ENCODE data around the gene CAST. TPM values are rescaled to one million over a fixed set of nuclear protein-coding genes. Genes with fewer than 3 reads are reported as not detected.
A peak's percentile ranks its signal among the peaks of the same experiment; 100 is the strongest.
"Not testable (repeated sequence)": the region's sequence is repeated elsewhere in the genome, so short reads cannot be mapped to it uniquely, and the experiment has no call there.

Gene CAST
- total RNA-seq, 4 donors from 2014 or later: 324 to 489 (median 375) TPM

GRCh38 chr5:96789794-96790330 is 127.7 kb downstream of the CAST start:
- Histone ChIP-seq H3K4me3 (no peak overlapping the region), H3K27me3 (no peaks in the 10 kb centered on the region), H3K9me3 (no peaks in the 10 kb centered on the region), H3K4me1 (peaks cover 0 to 7% (median 0%) of the 10 kb centered on the region in 3 donors), H3K27ac (no peak overlapping the region), H3K36me3 (peaks cover 0 to 97% (median 14%) of the 10 kb centered on the region in 3 donors)
- TF ChIP-seq, protein P1, sequence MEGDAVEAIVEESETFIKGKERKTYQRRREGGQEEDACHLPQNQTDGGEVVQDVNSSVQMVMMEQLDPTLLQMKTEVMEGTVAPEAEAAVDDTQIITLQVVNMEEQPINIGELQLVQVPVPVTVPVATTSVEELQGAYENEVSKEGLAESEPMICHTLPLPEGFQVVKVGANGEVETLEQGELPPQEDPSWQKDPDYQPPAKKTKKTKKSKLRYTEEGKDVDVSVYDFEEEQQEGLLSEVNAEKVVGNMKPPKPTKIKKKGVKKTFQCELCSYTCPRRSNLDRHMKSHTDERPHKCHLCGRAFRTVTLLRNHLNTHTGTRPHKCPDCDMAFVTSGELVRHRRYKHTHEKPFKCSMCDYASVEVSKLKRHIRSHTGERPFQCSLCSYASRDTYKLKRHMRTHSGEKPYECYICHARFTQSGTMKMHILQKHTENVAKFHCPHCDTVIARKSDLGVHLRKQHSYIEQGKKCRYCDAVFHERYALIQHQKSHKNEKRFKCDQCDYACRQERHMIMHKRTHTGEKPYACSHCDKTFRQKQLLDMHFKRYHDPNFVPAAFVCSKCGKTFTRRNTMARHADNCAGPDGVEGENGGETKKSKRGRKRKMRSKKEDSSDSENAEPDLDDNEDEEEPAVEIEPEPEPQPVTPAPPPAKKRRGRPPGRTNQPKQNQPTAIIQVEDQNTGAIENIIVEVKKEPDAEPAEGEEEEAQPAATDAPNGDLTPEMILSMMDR (IDR thresholded peaks at IDR 0.05): no peak
- TF ChIP-seq POLR2A (IDR thresholded peaks at IDR 0.05): no peak
- intact Hi-C loops (cut with DNase I): no loop called here
- DNase-seq: no peak

- peaks cover 1 to 97% (median 15%) of the 10 kb centered on the region in 3 donors for H3K36me3 ChIP-seq
Measured at GRCh38 chr5:96790961-96791504, 128.9 kb downstream of the CAST start.

GRCh38 chr5:96794757-96795156 is 132.6 kb downstream of the CAST start:
- intact Hi-C loops (cut with DNase I): no loop called here
- no peak for TF ChIP-seq POLR2A (IDR thresholded peaks at IDR 0.05)
- TF ChIP-seq, protein P1 (IDR thresholded peaks at IDR 0.05): no peak

More at GRCh38 chr5:96790961-96791504, 128.9 kb downstream of the CAST start:
- intact Hi-C loops (cut with DNase I): no loop called here
- Histone ChIP-seq H3K4me3 (no peak overlapping the region), H3K27me3 (no peaks in the 10 kb centered on the region), H3K27ac (peak overlapping the region in 1 of 4 donors; percentile 10), H3K4me1 (peaks cover 0 to 7% (median 0%) of the 10 kb centered on the region in 3 donors), H3K9me3 (no peaks in the 10 kb centered on the region)
- 38 to 41% methylated on average over 3 of the region's 3 CpGs for WGBS, 2 donors
- no peak for DNase-seq
- TF ChIP-seq, protein P1 (IDR thresholded peaks at IDR 0.05): no peak
- TF ChIP-seq POLR2A (IDR thresholded peaks at IDR 0.05): no peak

DNA sequence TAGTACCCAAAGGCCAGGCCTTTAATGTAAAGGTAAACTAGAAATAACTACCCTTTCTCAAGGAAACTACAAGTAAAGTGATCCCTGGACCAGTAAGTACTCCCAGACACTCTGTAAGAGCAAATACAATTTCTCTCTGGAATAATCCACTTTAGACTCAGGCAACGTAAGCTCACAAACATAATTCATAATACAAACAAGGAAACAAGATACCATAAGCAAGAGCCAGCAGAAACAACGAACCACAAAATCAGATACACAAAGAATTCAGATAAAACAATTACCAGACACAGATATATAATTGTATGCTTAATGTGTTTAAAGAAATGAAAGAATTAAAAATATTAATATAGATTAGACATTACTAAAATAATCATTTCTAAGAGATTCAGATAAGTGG is 133.4 kb downstream of the CAST start:
- Histone ChIP-seq H3K36me3 (peaks cover 13 to 97% (median 29%) of the 10 kb centered on the region in 3 donors), H3K4me3 (no peak overlapping the region), H3K27me3 (no peaks in the 10 kb centered on the region), H3K4me1 (peaks cover 0 to 7% (median 0%) of the 10 kb centered on the region in 3 donors), H3K9me3 (no peaks in the 10 kb centered on the region), H3K27ac (no peak overlapping the region)
- no peak for DNase-seq
- intact Hi-C loops (cut with DNase I): no loop called here
- 82 to 96% methylated on average over 2 of the region's 2 CpGs for WGBS, 2 donors
- TF ChIP-seq, protein P1 (IDR thresholded peaks at IDR 0.05): no peak
- TF ChIP-seq POLR2A (IDR thresholded peaks at IDR 0.05): no peak

More at GRCh38 chr5:96794757-96795156, 132.6 kb downstream of the CAST start:
- Histone ChIP-seq H3K9me3 (no peaks in the 10 kb centered on the region), H3K27me3 (no peaks in the 10 kb centered on the region), H3K27ac (no peak overlapping the region), H3K4me1 (peaks cover 0 to 7% (median 0%) of the 10 kb centered on the region in 3 donors), H3K4me3 (no peak overlapping the region), H3K36me3 (peaks cover 13 to 97% (median 28%) of the 10 kb centered on the region in 3 donors)
- no peak for DNase-seq
- 88 to 92% methylated on average over 3 of the region's 3 CpGs for WGBS, 2 donors

DNA sequence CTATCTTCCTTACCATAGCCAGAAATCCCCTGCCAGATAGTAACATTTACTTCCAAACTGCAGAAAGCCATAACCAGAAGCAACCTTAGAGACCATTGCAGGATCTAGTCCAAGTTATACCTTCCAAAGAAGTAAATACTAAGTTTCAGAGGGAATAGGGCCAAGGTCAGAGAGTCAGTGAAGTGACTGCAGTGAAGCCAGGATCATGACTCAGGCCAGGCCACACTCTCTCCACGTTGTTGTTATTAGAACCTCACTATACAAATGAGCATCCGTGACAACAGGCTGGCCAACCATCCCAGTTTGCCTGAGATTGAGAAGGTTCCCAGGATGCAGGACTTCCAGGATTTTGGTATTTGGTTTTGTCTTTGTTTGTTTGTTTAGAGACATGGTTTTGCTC is 134.3 kb downstream of the CAST start:
- H3K27ac ChIP-seq: no peak overlapping the region
- peaks cover 13 to 97% (median 36%) of the 10 kb centered on the region in 3 donors for H3K36me3 ChIP-seq
- no peaks in the 10 kb centered on the region for H3K4me1 ChIP-seq
- WGBS, 2 donors: 81 to 94% methylated on average over 2 of the region's 2 CpGs
- intact Hi-C loops (cut with DNase I): no loop called here
- no peaks in the 10 kb centered on the region for H3K9me3 ChIP-seq
- no peak overlapping the region for H3K4me3 ChIP-seq
- no peak for TF ChIP-seq POLR2A (IDR thresholded peaks at IDR 0.05)
- TF ChIP-seq, protein P1 (IDR thresholded peaks at IDR 0.05): no peak
- H3K27me3 ChIP-seq: no peaks in the 10 kb centered on the region
- no peak for DNase-seq

GRCh38 chr5:96801718-96802117 is 139.5 kb downstream of the CAST start:
- H3K4me3 ChIP-seq; H3K27ac ChIP-seq; H3K27me3 ChIP-seq; DNase-seq; H3K9me3 ChIP-seq; intact Hi-C loops (cut with DNase I): not testable (repeated sequence)
- H3K36me3 ChIP-seq: peaks cover 5 to 68% (median 20%) of the 10 kb centered on the region in 3 donors
- H3K4me1 ChIP-seq: peaks cover 6 to 38% (median 12%) of the 10 kb centered on the region in 3 donors
- 87 to 93% methylated on average over 11 of the region's 11 CpGs for WGBS, 2 donors

All from esophagus squamous epithelium (tissue), 5 donors.